A673 (cell line): ENCODE data around the gene KIAA0586. TPM values are rescaled to one million over a fixed set of nuclear protein-coding genes. Genes with fewer than 3 reads are reported as not detected.

Experiments
- BruUV-seq: library from RNA; stranded (reverse); fragments of 400-500 nt; replicated peaks from 2 replicates; lab custom pipeline; 2021; lab: Mats Ljungman, UMichigan
- CTCF ChIA-PET: fragments of 300-600 bp; sonication (Branson Sonifier 250); formaldehyde crosslinking; loops from one replicate; lab custom pipeline; 2022; ENCODE audit warnings: antibody characterized with exemption; lab: Charles Lee
- POLR2A ChIA-PET: fragments of 300-600 bp; sonication (Branson Sonifier 250); formaldehyde crosslinking; loops from one replicate; lab custom pipeline; 2022; ENCODE audit warnings: antibody characterized with exemption; ENCODE audit not compliant: low non-redundant PET; lab: Charles Lee
- DNase-seq: peaks from one replicate; pipeline ENCODE4 v3.0.0-alpha.2; 2015; ENCODE audit warnings: low spot score
- H3K27ac ChIP-seq: fragments of 200-600 bp; sonication (generic); 2 replicates; pipeline ENCODE4 v1.5.1; 2016; ENCODE audit warnings: mixed run types, low read depth, mild to moderate bottlenecking, mixed read lengths, antibody characterized with exemption, low read length; ENCODE audit not compliant: poor library complexity, severe bottlenecking
- H3K27me3 ChIP-seq: fragments of 200-600 bp; sonication (generic); replicated peaks from 2 replicates; pipeline ENCODE4 v1.6.1; 2017; ENCODE audit warnings: mixed run types, low read depth, mild to moderate bottlenecking, mixed read lengths, antibody characterized with exemption, low read length; ENCODE audit not compliant: insufficient read depth, poor library complexity
- H3K36me3 ChIP-seq: fragments of 200-600 bp; sonication (generic); 2 replicates; pipeline ENCODE4 v1.6.1; 2016; ENCODE audit warnings: mixed run types, mild to moderate bottlenecking, mixed read lengths, antibody characterized with exemption, low read length; ENCODE audit not compliant: insufficient read depth, poor library complexity, severe bottlenecking
- H3K4me1 ChIP-seq: fragments of 200-600 bp; sonication (generic); 2 replicates; pipeline ENCODE4 v1.6.1; 2017; ENCODE audit warnings: mixed run types, mild to moderate bottlenecking, mixed read lengths, antibody characterized with exemption, low read length; ENCODE audit not compliant: insufficient read depth, poor library complexity, severe bottlenecking
- H3K4me3 ChIP-seq: fragments of 200-600 bp; sonication (generic); 2 replicates; pipeline ENCODE4 v1.5.1; 2016; ENCODE audit warnings: low read depth, mixed run types, mild to moderate bottlenecking, mixed read lengths, low read length; ENCODE audit not compliant: poor library complexity, severe bottlenecking
- H3K9me3 ChIP-seq: fragments of 200-600 bp; sonication (generic); 2 replicates; pipeline ENCODE4 v1.6.1; 2016; ENCODE audit warnings: mixed run types, low read depth, mild to moderate bottlenecking, mixed read lengths, antibody characterized with exemption, low read length; ENCODE audit not compliant: poor library complexity, severe bottlenecking
- CTCF ChIP-seq: fragments of 300-800, 200-600 bp; sonication (generic); conservative IDR thresholded peaks from 2 replicates; pipeline ENCODE4 v1.5.1; 2017; ENCODE audit warnings: low read depth, mild to moderate bottlenecking, antibody characterized with exemption, low read length, moderate library complexity, mixed read lengths
- EZH2 ChIP-seq: fragments of 200-600 bp; sonication (generic); IDR thresholded peaks from 2 replicates; pipeline ENCODE4 v1.6.1; 2017; ENCODE audit warnings: borderline replicate concordance, low read depth, mild to moderate bottlenecking, mixed read lengths, antibody characterized with exemption, low read length; ENCODE audit not compliant: poor library complexity, severe bottlenecking
- intact Hi-C: fragments of 100-400 bp; cut with micrococcal nuclease; formaldehyde crosslinking; loops from one replicate; pipeline ENCODE4 v1.10.0; 2022; ENCODE audit not compliant: unreplicated experiment
- total RNA-seq: library from RNA; stranded (reverse); gene quantifications from 2 replicates; pipeline ENCODE4 v1.2.3, GENCODE V29; 2021

KIAA0586 gene
- total RNA-seq, 1 experiment from 2014 or later = 45.3 TPM

- no TSS peak for BruUV-seq
- H3K4me3 ChIP-seq = no peak overlapping the region
- H3K4me1 ChIP-seq = no peaks in the 10 kb centered on the region
- H3K27me3 ChIP-seq = no peaks in the 10 kb centered on the region
- H3K36me3 ChIP-seq = no peaks in the 10 kb centered on the region
- H3K27ac ChIP-seq = no peak overlapping the region
- no peak for DNase-seq
- TF ChIP-seq CTCF (no peak), EZH2 (no peak)
- no peaks in the 10 kb centered on the region for H3K9me3 ChIP-seq
- intact Hi-C loops = no loop called here
- CTCF ChIA-PET = no interaction called here
- POLR2A ChIA-PET = no interaction called here
Measured at GRCh38 chr14:58549105-58549757, 121.7 kb downstream of the KIAA0586 start.

GRCh38 chr14:58553959-58554358 is 126.4 kb downstream of the KIAA0586 start:
- no TSS peak for BruUV-seq
- no peak for DNase-seq
- Histone ChIP-seq H3K9me3 (no peaks in the 10 kb centered on the region), H3K36me3 (no peaks in the 10 kb centered on the region), H3K27ac (no peak overlapping the region), H3K4me3 (no peak overlapping the region), H3K27me3 (no peaks in the 10 kb centered on the region), H3K4me1 (no peaks in the 10 kb centered on the region)
- ChIA-PET CTCF (no interaction called here), POLR2A (interaction anchor here (0.6 kb wide), 1 partner anchor 18 kb away, joined by 6 read pairs; no protein-coding TSS in a partner anchor)
- TF ChIP-seq CTCF (no peak), EZH2 (no peak)
- intact Hi-C loops = no loop called here

- intact Hi-C loops = no loop called here
- Histone ChIP-seq H3K9me3 (no peaks in the 10 kb centered on the region), H3K4me1 (peaks cover 1% of the 10 kb centered on the region), H3K36me3 (no peaks in the 10 kb centered on the region), H3K27me3 (no peaks in the 10 kb centered on the region), H3K27ac (no peak overlapping the region), H3K4me3 (no peak overlapping the region)
- DNase-seq = no peak
- no TSS peak for BruUV-seq
- TF ChIP-seq CTCF (no peak), EZH2 (no peak)
- ChIA-PET POLR2A (no interaction called here), CTCF (interaction anchor here (0.5 kb wide), 1 partner anchor 52 kb away, joined by 3 read pairs; no protein-coding TSS in a partner anchor)
Measured at GRCh38 chr14:58555647-58556046, 128.1 kb downstream of the KIAA0586 start.
